LNCaP clone FGC (cell line): ENCODE results near the gene KCNK6.

Source experiments
- DNase-seq: peaks from one replicate; pipeline ENCODE4 v3.0.0-alpha.2; 2011; ENCODE audit warnings: low read depth
- H3K4me3 ChIP-seq: 2 replicates; pipeline ENCODE4 v1.5.1; 2011; ENCODE audit warnings: mild to moderate bottlenecking, low read depth, low read length, control low read depth
- CTCF ChIP-seq: IDR thresholded peaks from 2 replicates; pipeline ENCODE4 v1.5.1; 2012; ENCODE audit warnings: mild to moderate bottlenecking; ENCODE audit not compliant: control insufficient read depth, insufficient read depth; ENCODE audit errors: extremely low read depth

The KCNK6 gene

DNA sequence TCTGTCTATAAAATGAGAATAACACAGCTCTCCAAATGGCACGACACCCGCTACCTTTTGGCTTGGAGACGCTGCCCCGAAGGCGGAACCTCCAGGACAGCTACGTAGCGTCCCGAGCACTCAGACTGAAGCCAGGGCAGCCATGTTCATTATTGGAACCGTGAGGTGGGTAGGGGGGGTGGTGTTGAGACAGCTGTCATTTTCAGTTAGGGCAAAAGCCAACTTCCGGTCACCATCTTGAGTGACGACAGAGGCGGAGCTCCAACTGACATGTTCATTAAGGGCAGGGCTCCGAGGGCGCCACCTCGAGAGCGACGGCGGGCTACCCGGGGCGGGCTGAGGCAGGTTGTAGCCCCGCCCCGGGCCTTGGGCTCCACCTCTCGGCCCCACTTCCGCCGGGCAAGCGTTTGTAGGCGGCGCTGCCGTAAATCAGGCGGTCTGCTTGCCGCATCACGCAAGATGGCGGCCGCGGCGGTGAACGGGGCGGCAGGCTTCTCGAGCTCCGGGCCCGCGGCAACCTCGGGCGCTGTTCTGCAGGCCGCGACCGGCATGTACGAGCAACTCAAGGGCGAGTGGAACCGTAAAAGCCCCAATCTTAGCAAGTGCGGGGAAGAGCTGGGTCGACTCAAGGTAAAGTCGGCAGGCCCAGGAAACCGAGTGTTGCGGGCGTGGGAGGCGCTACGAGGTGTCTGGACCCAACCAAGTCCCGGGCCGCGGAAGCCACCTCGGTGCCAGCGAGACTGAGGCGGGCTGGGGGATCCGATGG lies 54.9 kb downstream of the KCNK6 start, which contains the start of gene PSMD8:
PSMD8 (plus strand) TSS at position 240 of the 766 bp plus-strand sequence; CDS start at position 271, 31 bp downstream.
- TF ChIP-seq CTCF, result no peak
- DNase-seq, result peak; percentile 100
- H3K4me3 ChIP-seq, result peak within 1 kb of the TSS; percentile 99

- DNase-seq, result no peak
- TF ChIP-seq CTCF, result no peak
- H3K4me3 ChIP-seq, result peak overlapping the region; percentile 99
Observed at GRCh38 chr19:38375098-38375493, 55.5 kb downstream of the KCNK6 start.

DNA sequence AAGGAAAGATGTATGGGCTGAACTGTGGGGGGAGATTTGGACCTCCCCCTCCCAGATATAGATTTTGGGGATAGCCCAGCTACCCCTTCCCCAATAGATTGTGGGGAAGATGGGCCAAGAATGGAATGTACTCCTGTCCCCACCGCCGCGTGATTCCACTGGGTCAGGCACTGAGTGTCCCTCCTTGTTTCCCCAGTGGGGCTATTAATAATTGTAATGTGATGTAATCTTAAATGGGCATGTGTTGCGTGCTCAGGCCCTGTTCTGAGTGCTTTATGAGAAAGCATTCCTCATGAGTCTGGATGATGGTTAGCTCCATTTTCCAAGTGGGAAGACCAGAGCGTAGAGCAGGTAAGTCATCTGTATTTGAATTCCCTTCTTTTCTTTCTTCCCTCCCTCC lies 56.1 kb downstream of the KCNK6 start:
- peak overlapping the region; percentile 99 for H3K4me3 ChIP-seq
- no peak for TF ChIP-seq CTCF
- peak; percentile 69 for DNase-seq

GRCh38 chr19:38376576-38376975 lies 56.9 kb downstream of the KCNK6 start:
- TF ChIP-seq CTCF, result no peak
- DNase-seq, result no peak
- H3K4me3 ChIP-seq, result peak overlapping the region; percentile 99

DNA sequence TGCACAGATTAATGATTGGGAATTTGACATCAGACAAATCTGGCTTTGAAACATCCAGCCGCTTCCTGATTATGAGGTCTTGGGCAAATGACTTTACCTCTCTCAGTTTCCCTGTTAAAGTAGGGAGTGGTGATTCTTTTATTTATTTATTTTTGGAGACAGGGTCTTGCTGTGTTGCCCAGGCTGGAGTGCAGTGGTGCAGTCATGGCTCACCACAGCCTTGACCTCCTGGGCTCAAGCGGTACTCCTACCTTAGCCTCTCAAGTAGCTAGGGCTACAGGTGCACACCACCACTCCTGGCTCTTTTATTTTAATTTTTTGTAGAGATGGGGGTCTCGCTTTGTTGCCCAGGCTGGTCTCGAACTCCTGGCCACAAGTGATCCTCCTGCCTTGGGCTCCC lies 57.4 kb downstream of the KCNK6 start:
- H3K4me3 ChIP-seq, result no peak overlapping the region
- TF ChIP-seq CTCF, result no peak
- DNase-seq, result no peak

GRCh38 chr19:38378866-38379265 lies 59.2 kb downstream of the KCNK6 start:
- no peak overlapping the region for H3K4me3 ChIP-seq
- TF ChIP-seq CTCF, result no peak
- no peak for DNase-seq

- H3K4me3 ChIP-seq, result no peak overlapping the region
- TF ChIP-seq CTCF, result no peak
- DNase-seq, result no peak
Observed at GRCh38 chr19:38381138-38381537, 61.5 kb downstream of the KCNK6 start.
